ENCODE data around the gene TTC12. TPM values are rescaled to one million over a fixed set of nuclear protein-coding genes. Genes with fewer than 3 reads are reported as not detected.

TTC12 gene
- total and polyA plus RNA-seq, 10 of the 15 experiments (the other 5 are each of a cell fraction or from before 2014, with no cell fraction given): 3.7 to 14.0 (median 8.1) TPM

GRCh38 chr11:113278481-113278880 lies 35.9 kb upstream of the TTC12 start (continued):
- TF ChIP-seq SKIL (IDR thresholded peaks at IDR 0.05; ENCODE audit: low read depth, poor library complexity, severe bottlenecking): no peak
- TF ChIP-seq SMC3 (IDR thresholded peaks at IDR 0.05; ENCODE audit: borderline replicate concordance, low read length): no peak
- no peak for TF ChIP-seq TCF3 (IDR thresholded peaks at IDR 0.05; ENCODE audit: borderline replicate concordance, insufficient read depth, low read depth, low read length)
- TF ChIP-seq RCOR1 (conservative IDR thresholded peaks at IDR 0.05; ENCODE audit: low read depth, low read length): no peak
- TF ChIP-seq POLR2A (IDR thresholded peaks at IDR 0.05; ENCODE audit: low read depth, low read length): no peak
- no peak for TF ChIP-seq CBFB (IDR thresholded peaks at IDR 0.05; ENCODE audit: low read depth)
- TF ChIP-seq PKNOX1 (IDR thresholded peaks at IDR 0.05): no peak

- H3K9me3 ChIP-seq (replicated peaks; ENCODE audit: control insufficient read depth, insufficient read depth, low read length): no peaks in the 10 kb centered on the region
- no peak overlapping the region for H3K4me3 ChIP-seq
- no peaks in the 10 kb centered on the region for H3K79me2 ChIP-seq (ENCODE audit: control insufficient read depth, insufficient read depth, low read length)
- H3K4me2 ChIP-seq (ENCODE audit: control insufficient read depth, insufficient read depth): no peak overlapping the region
- POLR2A ChIA-PET: no interaction called here
- no peak for FAIRE-seq
- no TSS peak for BruUV-seq (replicated peaks)
- WGBS (ENCODE audit: insufficient coverage, insufficient replicate concordance, low lambda C conversion rate, missing lambda C conversion rate): 19% methylated on average over 4 of the region's 4 CpGs
- no peak overlapping the region for H3K27ac ChIP-seq (ENCODE audit: control insufficient read depth, insufficient read depth)
- H2AFZ ChIP-seq (ENCODE audit: control insufficient read depth, low read depth, low read length): no peak overlapping the region
- no peak for DNase-seq (ENCODE audit: low read depth, low spot score)
- no peak for ATAC-seq
- SMC1A ChIA-PET (ENCODE audit: uncharacterized antibody, unreplicated experiment): interaction anchor here (2.0 kb wide), 1 partner anchor 11 kb away, joined by 8 read pairs; no protein-coding TSS in a partner anchor
- no peaks in the 10 kb centered on the region for H4K20me1 ChIP-seq (ENCODE audit: control insufficient read depth, insufficient read depth)
- in situ Hi-C loops (cut with MboI): no loop called here
- no peaks in the 10 kb centered on the region for H3K36me3 ChIP-seq (ENCODE audit: control insufficient read depth in 2 of 2, insufficient read depth in 2 of 2, low read length in 1 of 2)
- intact Hi-C loops (cut with micrococcal nuclease; ENCODE audit: unreplicated experiment): no loop called here
- RAD21 ChIA-PET (ENCODE audit: unreplicated experiment): interaction anchor here (0.5 kb wide), 1 partner anchor 97 kb away, joined by 3 read pairs; no protein-coding TSS in a partner anchor
- H3K4me1 ChIP-seq (ENCODE audit: control insufficient read depth, insufficient read depth, low read length): no peaks in the 10 kb centered on the region
- H3K9ac ChIP-seq (ENCODE audit: control insufficient read depth, insufficient read depth, low read length): no peak overlapping the region
- CTCF ChIA-PET: no interaction called here
- no peaks in the 10 kb centered on the region; a peak in 1 of 4 replicates for H3K27me3 ChIP-seq (replicated peaks in 1 of 2; ENCODE audit: control insufficient read depth in 2 of 2, insufficient read depth in 2 of 2, low read length in 1 of 2)
- no peak for TF ChIP-seq SKIL (IDR thresholded peaks at IDR 0.05; ENCODE audit: low read depth, poor library complexity, severe bottlenecking)
- TF ChIP-seq CTCF (IDR thresholded peaks at IDR 0.05 in 2 of 3, conservative IDR thresholded peaks at IDR 0.05 in 1 of 3; ENCODE audit: control insufficient read depth in 2 of 3, extremely low read depth in 1 of 3, insufficient read depth in 1 of 3, low read depth in 3 of 3, low read length in 3 of 3): no peak
- TF ChIP-seq MLLT1 (IDR thresholded peaks at IDR 0.05): no peak
- no peak for TF ChIP-seq BHLHE40 (IDR thresholded peaks at IDR 0.05; ENCODE audit: borderline replicate concordance in 1 of 2, low read depth in 2 of 2, low read length in 1 of 2)
- TF ChIP-seq IRF5 (IDR thresholded peaks at IDR 0.05; ENCODE audit: borderline replicate concordance): no peak
- no peak for TF ChIP-seq GABPA (IDR thresholded peaks at IDR 0.05; ENCODE audit: low read depth)
Observed at GRCh38 chr11:113278925-113279324, 35.5 kb upstream of the TTC12 start.
